COR-L47 (cell line): Measurements from ENCODE around the gene ANKS1B.
A peak's percentile ranks its signal among the peaks of the same experiment; 100 is the strongest.

Experiments
- DNase-seq: peaks from one replicate; lab custom pipeline; 2025; lab: John Stamatoyannopoulos, UW

The ANKS1B gene

DNA sequence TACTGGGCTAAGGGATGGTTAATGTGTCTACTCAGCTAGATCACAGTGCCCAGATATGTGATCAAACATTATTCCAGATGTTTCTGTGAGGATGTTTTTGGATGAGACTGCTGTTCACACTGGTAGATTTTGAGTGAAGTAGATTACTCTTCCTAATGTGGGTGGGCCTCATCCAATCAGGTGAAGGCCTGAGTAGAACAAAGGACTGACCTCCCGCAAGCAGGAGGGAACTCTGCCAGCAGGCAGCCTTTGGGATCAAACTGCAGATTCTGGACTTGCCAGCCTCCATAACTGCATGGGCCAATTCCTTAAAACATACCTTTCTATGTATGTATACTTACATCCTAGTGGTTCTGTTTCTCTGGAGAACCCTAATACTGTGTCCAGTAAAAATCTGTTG lies 1120.4 kb downstream of the ANKS1B start:
- no peak for DNase-seq

DNA sequence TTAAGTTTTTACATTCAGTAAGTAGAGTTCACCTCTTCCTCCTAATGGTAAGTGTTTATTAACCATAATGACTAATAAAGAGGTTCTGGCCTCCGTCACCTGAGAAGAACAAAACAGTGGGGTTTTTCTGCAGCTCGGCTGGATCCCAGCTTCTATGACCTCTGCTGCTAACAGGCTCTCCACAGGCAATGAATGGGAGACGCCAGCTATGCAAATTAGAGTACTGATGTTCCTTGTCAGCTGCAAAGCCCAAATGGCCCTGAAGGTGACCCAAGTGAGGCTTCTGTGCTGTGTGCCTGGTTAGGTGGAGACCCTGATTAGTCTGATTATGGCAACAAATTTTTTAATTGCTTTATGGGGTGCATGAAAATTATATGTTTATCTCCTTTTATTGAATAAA lies 1121.6 kb downstream of the ANKS1B start:
- DNase-seq: no peak

DNA sequence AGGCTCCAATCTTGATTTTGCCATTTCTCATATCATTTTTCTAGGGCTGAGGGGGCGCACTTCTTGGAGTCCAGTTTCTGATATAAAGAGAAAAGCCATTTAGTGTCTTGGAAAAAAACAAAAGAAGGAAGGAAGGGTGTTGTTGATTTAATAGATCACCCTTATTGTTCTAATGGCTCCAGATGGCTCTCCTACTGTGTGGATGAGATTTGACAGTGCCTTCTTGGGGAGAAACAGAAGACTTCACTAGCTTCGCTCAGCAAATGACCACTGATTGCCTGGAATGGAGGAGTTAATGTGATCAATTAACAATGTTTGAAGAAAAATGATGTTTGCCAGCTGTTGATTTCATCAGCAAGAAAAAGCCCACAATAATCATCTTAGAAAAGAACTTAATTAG lies 1123.5 kb downstream of the ANKS1B start:
- DNase-seq: no peak

DNA sequence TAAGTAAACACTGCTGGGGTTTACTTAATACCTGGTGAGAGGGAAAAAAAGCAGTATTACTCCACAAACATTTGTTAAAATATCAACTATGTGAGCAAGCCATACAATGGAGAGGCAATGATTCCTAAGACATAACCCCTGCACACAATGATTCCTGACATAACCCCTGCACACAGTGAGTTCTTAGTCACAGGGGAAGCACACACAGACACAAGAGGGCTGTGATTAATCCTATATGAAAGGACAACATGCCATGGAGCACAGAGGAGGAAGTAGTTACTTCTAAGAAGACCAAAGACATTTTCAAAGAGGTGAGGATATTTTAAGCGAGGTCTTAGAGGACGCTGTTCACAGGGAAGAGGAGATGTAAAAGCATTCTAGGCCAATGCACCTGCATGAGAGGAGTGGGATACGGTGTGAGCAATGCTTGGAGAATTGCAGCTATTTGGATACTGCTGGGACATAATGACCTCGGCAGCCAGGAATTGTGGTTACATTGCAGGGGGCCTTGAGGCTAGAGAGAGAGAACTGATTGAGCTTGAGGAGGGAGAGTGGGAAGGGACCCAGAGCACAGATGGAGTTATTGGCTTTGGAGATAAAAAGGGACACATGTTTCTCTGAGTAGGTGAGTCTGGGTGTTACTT lies 1127.7 kb downstream of the ANKS1B start:
- DNase-seq: no peak

DNA sequence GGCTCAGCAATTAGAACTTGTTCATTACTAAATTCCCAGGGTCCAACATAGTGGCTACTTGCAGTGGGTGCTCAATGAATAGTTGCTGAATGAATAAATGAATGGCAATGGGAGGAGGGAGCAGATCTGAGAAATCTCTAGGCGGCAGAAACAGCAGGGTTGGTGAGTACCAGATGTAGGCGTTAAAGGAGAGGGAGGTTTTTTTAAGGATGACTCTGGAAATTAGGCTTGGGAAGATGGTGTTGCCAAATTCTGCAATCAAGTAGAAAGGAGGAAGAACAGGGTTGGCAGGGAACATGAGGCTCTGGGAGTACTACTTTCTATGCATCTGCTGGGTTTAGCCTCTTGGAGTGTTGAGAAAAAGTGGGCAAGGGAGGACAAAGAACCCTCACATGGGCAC lies 1132.6 kb downstream of the ANKS1B start:
- DNase-seq: no peak

DNA sequence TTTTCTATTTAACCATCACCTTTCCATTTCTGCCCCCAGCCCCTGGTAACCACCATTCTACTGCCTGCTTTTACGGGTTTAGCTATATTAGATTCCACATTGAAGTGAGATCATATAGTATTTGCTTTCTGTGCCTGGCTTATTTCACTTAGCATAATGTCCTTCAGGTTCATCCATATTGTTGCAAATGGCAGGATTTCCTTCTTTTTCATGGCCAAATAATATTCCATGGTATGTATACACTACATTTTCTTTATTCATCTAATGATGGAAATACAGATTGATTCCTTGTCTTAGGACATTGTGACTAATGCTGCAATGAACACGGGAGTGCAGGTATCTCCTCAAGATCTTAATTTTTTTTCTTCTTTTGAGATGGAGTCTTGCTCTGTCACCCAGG lies 1137.5 kb downstream of the ANKS1B start:
- no peak for DNase-seq

DNA sequence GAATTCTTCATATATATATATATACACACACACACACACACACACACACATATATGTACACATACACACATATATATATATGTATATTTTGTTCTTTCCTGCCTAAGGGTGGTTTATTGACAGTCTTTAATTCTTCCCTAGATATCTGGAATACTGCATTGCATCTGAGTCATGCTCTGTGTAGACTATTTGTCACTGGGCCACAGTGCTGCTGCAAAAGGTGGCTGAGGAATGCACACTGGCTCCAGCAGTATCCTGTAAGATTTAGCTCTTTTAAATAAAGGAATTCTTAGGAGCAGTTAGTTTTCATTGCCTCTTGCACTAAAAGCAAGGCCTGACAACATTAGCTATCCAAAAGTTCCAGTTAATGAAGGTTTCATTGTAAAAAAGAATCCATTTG lies 1138.8 kb downstream of the ANKS1B start:
- DNase-seq: no peak

DNA sequence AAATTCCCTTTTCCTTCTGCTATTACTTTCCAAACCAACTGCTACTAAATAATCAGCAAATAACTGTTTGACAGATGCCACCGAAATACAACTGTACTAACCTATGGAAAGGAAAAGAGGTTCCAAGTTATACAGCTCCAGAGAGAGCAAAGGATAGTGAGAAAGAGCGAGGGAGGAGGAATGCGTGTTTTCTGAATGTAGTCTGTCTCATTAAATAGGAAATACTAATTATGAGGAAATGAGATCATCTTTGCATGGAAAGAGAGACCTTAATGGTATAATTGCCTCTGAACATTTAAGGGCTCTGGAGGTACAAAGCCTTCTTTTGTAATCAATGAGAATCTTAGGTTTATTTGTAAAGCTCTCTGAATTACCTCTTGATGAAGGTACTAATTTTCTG lies 1144.4 kb downstream of the ANKS1B start:
- DNase-seq: no peak

DNA sequence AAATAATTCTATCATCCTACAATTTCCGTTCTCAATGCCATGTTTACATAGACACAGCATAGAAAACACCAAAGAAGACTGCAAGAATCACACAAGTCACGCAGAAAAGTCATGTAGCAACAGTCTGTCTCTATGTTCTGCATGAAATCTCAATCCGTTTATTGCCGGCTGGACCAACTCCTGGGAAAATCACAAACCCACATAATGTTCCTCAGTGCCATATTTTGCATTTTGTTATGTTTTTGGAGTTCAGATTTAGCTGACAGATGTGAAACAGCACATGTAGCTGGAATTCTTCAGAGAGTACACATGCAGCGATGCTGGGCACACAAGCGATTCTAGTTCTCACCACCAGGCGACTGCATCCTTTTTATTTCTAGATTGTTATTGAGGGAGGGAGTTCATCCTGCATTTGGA lies 1146.5 kb downstream of the ANKS1B start:
- no peak for DNase-seq

DNA sequence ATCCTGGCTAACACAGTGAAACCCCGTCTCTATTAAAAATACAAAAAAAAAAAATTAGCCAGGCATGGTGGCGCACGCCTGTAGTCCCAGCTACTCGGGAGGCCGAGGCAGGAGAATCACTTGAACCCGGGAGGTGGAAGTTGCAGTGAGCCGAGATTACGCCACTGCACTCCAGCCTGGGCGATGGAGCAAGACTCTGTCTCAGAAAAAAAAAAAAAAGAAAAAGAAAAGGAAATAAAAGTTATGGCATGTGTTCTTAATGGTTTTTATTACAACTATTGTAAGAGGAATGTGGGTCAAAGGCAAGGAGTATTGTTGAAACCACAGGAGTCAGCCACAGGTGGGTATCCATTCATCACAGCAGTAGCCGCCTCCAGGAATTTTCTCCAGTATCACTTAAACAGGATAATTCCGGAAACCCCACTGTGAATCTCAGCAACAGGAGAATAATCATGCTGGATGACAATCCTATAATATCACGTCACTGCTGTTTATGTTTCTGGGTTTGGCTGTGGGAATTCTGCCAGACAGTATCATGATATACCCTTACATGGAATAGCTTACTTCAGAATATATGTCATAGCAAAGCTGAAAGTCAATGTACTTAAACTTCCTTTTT lies 1147.5 kb downstream of the ANKS1B start:
- peak; percentile 11 for DNase-seq

DNA sequence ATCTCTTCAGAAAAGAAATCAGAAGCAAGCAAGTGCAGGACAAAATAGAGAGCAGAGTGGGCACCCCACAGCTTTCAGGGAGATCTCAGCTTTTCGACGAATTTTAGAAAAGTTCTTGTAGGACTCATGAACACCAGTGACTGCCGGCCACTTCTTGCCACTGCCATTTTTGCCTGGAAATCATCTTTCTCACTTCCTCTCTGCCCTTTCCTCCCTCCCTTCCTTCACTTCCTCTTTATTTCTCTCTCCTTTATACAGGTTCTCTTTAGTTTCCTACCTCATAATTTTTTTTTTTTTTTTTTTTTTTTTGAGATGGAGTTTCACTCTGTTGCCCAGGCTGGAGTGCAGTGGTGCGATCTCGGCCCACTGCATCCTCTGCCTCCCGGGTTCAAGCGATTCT lies 1154.1 kb downstream of the ANKS1B start:
- no peak for DNase-seq

DNA sequence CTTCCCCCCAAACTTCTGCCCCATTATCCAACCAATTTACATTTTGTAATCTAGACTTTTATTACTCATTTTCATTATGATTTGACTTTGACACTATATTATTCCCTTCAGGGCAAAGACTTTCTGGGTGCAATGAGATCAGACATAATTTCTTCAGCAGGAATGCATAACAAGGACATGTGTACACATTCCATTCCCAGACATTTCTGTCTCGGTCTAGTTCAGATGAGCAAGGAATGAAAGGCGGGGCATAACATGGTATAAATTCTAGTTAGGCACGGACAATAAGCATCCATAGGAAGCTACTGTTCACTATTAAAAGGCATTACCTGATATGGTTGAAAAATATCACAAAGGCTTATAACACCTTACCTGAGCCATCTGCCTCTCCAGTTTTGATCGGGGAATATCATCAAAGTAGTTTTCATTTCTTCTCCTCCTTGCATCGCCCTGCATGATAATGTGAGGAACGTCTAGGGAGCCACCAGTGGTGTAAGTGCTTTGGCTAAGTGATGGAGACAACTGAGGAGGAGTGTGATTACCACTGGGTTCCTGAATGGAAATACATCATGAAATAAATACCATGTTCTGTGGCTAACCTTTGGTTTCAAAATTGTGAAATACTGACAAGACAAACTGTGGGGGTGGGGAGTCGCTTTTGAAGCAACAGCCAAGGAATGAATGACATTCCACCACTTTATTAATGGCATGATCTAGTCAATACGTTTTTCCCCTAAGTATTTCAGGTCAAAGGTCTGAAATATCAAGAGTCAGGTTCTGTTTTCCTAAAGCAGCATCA lies 1155.7 kb downstream of the ANKS1B start:
- no peak for DNase-seq

DNA sequence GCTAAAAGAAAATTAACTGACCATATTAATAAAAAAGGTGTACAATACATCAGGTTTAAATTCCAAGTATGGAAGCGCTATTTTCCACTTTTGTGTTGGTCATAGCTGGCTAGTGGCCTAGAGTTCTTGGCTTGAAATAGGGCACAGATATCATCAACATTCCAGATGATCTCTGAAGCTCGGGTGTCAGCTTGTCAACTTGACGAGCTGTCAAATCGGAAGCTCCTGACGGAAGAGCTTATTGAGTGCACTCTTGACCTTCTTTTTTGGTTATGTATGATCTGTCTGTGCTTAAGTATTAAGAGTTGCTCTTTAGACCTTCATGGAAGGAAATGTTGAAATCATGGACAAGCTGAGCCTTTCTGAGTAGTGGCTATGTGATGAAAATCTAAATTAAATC lies 1161.7 kb downstream of the ANKS1B start:
- no peak for DNase-seq

DNA sequence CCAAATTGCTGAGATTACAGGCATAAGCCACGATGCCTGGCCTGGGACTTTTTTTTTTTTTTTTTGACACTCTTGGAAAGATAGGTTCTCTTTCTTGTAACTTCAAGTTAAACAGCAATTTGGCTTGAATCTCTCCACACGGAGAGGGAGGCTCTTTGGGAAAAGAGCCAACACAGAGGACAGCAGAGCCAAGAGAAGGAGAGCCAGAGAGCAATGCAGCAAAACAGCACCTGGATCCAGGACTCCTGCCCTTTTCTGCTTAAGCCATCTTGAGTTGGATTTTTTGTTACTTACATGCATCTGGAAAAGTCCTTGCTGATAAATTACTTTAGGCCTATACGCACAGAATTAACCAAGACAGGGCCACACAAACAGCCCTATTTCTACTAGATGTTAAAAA lies 1162.9 kb downstream of the ANKS1B start:
- DNase-seq: no peak

DNA sequence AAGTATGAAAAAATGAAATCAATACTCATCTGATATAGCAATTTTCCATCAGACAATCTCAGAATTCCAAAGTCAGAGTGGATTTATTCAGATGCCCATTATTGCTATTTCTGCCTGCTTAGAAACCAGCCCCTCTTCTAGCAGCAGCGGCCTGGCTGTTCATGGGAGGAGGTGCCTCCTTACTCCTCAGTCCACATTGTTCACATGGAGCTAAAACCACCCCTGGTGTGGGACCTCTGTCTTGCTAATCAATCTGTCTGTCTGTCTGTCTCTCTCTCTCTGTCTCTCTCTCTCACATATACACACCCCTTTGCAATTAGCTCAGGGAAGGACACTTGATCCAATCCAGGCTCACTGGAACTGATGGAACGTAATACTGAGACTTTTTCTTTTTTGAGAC lies 1163.5 kb downstream of the ANKS1B start:
- DNase-seq: no peak

DNA sequence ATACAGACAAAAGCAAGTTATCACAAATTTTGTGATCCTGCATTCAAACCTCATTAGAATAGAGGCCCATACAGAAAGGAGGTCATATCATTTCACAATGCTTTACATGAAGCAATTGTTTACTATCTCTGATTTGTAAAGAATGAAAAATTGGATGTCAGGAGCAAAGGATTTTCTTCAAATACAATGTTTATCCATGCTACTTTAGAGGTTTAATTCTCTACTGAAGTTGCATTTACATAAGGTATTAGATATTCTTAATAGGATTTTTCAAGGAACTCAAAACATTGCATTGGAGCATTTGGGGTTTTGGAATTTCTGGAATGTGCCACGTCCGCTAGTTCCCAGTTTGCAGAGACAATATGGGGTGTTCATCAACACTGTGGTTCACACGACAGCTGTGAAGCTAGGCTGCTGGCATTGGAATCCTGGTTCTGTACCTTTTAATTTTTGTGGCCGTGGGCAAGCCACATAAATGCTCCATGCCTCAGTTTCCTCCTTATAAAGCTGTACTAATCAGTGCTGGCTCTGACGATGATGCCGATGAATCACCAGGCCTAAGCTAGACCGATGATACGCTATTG lies 1164.8 kb downstream of the ANKS1B start:
- DNase-seq: no peak

DNA sequence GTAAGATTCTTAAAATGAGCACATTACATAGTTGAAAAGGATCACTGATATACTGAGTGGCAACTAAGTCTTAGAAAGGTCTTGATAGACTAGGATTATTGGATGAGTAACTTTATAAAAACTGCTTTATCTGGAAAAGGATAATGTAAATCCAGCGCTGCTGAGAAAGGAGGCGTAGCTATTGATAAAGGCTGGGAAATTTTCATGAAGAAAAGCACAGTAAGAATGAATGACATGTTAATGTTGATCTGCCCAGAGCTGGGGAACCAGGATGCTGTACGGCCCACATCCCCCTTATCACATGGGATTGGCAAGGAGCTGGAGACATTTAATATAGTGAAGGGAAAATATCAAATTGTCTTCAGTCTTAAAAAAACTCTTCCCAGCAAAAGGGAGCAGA lies 1165.7 kb downstream of the ANKS1B start:
- no peak for DNase-seq

DNA sequence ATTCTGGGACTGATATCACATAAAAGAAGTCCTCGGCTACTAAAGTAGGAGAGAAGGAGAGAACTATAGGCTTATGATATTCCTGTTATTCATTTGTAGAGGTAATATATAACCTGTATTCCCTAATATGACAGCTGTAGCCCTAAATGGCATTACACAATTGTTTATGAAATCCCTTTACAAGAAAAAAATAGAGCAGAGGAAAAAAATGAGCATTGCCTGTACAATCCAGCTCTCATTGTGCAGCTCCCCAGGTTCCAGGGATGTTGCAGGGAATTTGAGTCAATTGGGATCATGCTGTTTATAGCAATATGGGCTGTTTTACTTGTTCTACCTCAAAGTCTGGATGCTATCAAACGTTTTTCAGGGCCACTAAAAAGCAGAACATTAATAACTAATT lies 1166.5 kb downstream of the ANKS1B start:
- no peak for DNase-seq

DNA sequence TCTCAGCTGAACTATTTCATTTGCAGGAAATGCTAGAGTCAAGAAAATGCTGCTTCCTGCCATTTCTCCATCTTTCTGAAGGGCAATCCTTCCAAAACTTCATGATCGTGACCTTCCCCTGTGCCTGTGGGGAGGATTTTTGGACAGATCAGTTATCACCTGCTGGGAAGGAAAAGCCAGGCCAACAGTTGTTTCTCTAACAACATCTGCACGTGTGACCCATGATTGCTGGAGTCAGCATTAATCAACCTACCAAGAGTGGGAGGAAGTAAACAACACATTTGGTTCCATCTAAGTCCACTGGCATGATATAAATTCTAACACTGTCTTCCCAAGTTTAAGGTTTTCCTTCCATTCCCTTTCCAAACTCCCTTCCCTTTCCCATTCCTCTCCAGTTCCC lies 1167.0 kb downstream of the ANKS1B start:
- DNase-seq: no peak

DNA sequence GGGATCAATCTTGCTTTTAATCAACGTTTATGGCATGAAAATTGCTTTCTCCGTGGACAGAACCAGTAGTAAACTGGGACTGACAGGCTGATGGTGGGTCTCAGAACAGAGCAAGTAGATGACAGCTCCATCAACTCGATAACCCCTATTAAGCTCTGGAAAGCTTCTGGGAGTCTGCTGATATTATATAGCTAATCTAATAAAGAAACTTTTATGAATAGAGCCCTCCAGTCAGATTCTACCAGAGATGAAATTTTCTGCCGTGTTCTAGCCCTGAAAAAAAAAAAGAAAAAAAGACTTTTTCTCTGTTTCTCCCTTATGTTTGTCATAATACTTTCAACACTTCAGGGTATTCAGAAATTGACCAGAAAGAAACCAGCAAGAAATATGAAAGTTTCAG lies 1168.0 kb downstream of the ANKS1B start:
- no peak for DNase-seq

DNA sequence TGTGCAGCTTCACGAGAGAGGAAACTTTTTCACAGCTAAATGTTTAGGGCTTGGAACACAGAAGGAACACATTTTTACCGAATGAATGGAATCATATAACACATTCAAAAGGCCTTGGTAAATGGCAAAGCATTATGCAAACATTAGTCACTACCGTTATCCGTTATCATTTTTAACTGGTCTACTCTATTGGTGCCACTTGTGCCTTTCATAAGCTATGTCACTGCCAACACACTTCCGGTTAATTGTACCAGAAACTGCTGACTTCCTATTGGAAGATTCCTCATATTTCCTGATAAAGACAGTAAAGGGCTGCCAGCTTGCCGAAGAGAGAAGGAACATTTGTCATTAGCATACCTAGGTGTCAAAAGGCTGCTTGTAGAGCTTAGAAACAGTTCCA lies 1170.5 kb downstream of the ANKS1B start:
- DNase-seq: no peak

DNA sequence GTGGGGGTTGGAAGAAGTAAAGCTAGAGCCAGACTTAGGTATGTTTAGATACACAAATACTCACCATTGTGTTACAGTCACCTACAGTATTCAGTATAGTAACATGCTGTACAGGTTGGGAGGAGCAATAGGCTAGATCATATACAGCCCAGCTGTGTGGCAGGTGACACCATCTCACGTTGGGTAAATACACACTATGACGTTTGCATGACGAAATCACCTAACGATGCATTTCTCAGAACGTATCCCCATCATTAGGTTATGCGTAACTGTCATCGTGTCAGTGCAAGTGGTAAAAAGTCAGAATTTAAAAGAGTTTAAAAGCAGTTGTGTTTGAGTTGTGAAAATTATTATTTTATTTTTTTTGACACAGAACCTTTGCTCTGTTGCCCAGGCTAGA lies 1172.5 kb downstream of the ANKS1B start:
- DNase-seq: no peak

DNA sequence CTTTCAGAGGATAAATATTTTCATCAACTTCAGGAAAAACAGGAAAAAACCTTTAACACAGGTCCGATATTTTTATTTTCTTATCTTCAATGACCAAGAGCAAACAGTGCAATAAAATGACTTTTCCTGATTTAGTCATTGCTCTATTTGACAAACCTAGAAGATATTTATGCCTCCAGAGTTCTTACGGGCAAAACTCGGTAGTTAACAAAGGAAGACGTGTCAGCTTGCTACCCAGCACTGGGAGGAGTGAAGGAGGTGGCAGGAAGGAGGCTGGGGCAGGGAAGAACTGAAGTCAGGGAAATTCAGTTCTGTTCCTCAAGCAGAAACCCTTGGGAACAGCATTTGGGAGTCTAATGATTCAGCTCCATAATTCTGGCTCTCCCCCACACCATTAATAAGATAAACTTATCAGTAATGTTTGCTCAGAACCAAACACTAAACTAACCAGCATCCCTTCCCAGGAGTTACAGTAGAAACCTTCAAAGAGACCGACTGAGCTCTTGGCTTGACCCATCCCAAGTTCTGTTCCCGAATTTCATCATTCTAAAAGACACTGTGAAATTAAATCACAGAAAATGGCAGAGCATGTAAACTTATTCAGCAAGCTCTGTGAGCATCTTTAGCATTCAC lies 1176.4 kb downstream of the ANKS1B start:
- no peak for DNase-seq
